IPS-15b (cell line): ENCODE data around the gene CD34.
"Not testable (repeated sequence)": the region's sequence is repeated elsewhere in the genome, so short reads cannot be mapped to it uniquely, and the experiment has no call there.

Experiments used
- H3K27me3 ChIP-seq: one replicate; pipeline ENCODE4 v1.6.1; 2013; ENCODE audit warnings: low read length; ENCODE audit not compliant: control insufficient read depth, insufficient read depth
- H3K36me3 ChIP-seq: one replicate; pipeline ENCODE4 v1.6.1; 2013; ENCODE audit warnings: low read length; ENCODE audit not compliant: control insufficient read depth, insufficient read depth
- H3K4me1 ChIP-seq: one replicate; pipeline ENCODE4 v1.6.1; 2013; ENCODE audit warnings: mild to moderate bottlenecking, low read length; ENCODE audit not compliant: control insufficient read depth, insufficient read depth
- H3K4me3 ChIP-seq: one replicate; pipeline ENCODE4 v1.5.1; 2013; ENCODE audit warnings: low read depth, low read length
- H3K9ac ChIP-seq: one replicate; pipeline ENCODE4 v1.6.1; 2013; ENCODE audit warnings: low read depth, mild to moderate bottlenecking, low read length
- H3K9me3 ChIP-seq: one replicate; pipeline ENCODE4 v1.6.1; 2013; ENCODE audit warnings: mild to moderate bottlenecking, low read length; ENCODE audit not compliant: control insufficient read depth, insufficient read depth

CD34 gene

GRCh38 chr1:207949571-207950195 is 38.8 kb upstream of the CD34 start:
- peaks cover 3% of the 10 kb centered on the region for H3K4me1 ChIP-seq
- no peaks in the 10 kb centered on the region for H3K36me3 ChIP-seq
- no peaks in the 10 kb centered on the region for H3K9me3 ChIP-seq
- no peak overlapping the region for H3K4me3 ChIP-seq
- no peak overlapping the region for H3K9ac ChIP-seq
- H3K27me3 ChIP-seq = peaks cover 5% of the 10 kb centered on the region

- no peak overlapping the region for H3K9ac ChIP-seq
- no peaks in the 10 kb centered on the region for H3K9me3 ChIP-seq
- no peak overlapping the region for H3K4me3 ChIP-seq
- peaks cover 3% of the 10 kb centered on the region for H3K4me1 ChIP-seq
- H3K27me3 ChIP-seq = peaks cover 3% of the 10 kb centered on the region
- no peaks in the 10 kb centered on the region for H3K36me3 ChIP-seq
These were observed 37.8 kb upstream of the CD34 start for GRCh38 chr1:207948536-207949250.

GRCh38 chr1:207946756-207947155 is 35.8 kb upstream of the CD34 start:
- Histone ChIP-seq H3K9ac (no peak overlapping the region), H3K27me3 (peaks cover 3% of the 10 kb centered on the region), H3K36me3 (no peaks in the 10 kb centered on the region), H3K4me3 (no peak overlapping the region), H3K4me1 (no peaks in the 10 kb centered on the region), H3K9me3 (no peaks in the 10 kb centered on the region)

- Histone ChIP-seq H3K9me3 (no peaks in the 10 kb centered on the region), H3K9ac (no peak overlapping the region), H3K4me1 (no peaks in the 10 kb centered on the region), H3K36me3 (no peaks in the 10 kb centered on the region), H3K27me3 (no peaks in the 10 kb centered on the region), H3K4me3 (no peak overlapping the region)
These were observed 33.6 kb upstream of the CD34 start for GRCh38 chr1:207944571-207944970.

GRCh38 chr1:207942337-207942741 is 31.4 kb upstream of the CD34 start:
- H3K9ac ChIP-seq, H3K27me3 ChIP-seq, H3K9me3 ChIP-seq, H3K4me1 ChIP-seq, H3K36me3 ChIP-seq, H3K4me3 ChIP-seq: not testable (repeated sequence)

GRCh38 chr1:207941665-207942064 is 30.7 kb upstream of the CD34 start:
- H3K9ac ChIP-seq = no peak overlapping the region
- no peak overlapping the region for H3K4me3 ChIP-seq
- H3K27me3 ChIP-seq = no peaks in the 10 kb centered on the region
- H3K36me3 ChIP-seq = no peaks in the 10 kb centered on the region
- no peaks in the 10 kb centered on the region for H3K4me1 ChIP-seq
- H3K9me3 ChIP-seq = no peaks in the 10 kb centered on the region

- Histone ChIP-seq H3K4me1 (no peaks in the 10 kb centered on the region), H3K9me3 (no peaks in the 10 kb centered on the region), H3K9ac (no peak overlapping the region), H3K36me3 (no peaks in the 10 kb centered on the region), H3K4me3 (no peak overlapping the region), H3K27me3 (no peaks in the 10 kb centered on the region)
These were observed 27.1 kb upstream of the CD34 start for GRCh38 chr1:207938016-207938415.

- Histone ChIP-seq H3K36me3 (no peaks in the 10 kb centered on the region), H3K9me3 (no peaks in the 10 kb centered on the region), H3K9ac (no peak overlapping the region), H3K27me3 (no peaks in the 10 kb centered on the region), H3K4me3 (no peak overlapping the region), H3K4me1 (no peaks in the 10 kb centered on the region)
These were observed 26.3 kb upstream of the CD34 start for GRCh38 chr1:207937204-207937603.

- H3K9me3 ChIP-seq = no peaks in the 10 kb centered on the region
- H3K9ac ChIP-seq = no peak overlapping the region
- no peaks in the 10 kb centered on the region for H3K36me3 ChIP-seq
- no peak overlapping the region for H3K4me3 ChIP-seq
- H3K27me3 ChIP-seq = no peaks in the 10 kb centered on the region
- no peaks in the 10 kb centered on the region for H3K4me1 ChIP-seq
These were observed 24.2 kb upstream of the CD34 start for GRCh38 chr1:207935166-207935583.

GRCh38 chr1:207933205-207933800 is 22.4 kb upstream of the CD34 start:
- Histone ChIP-seq H3K9me3 (no peaks in the 10 kb centered on the region), H3K4me1 (no peaks in the 10 kb centered on the region), H3K9ac (no peak overlapping the region), H3K36me3 (no peaks in the 10 kb centered on the region), H3K4me3 (no peak overlapping the region), H3K27me3 (no peaks in the 10 kb centered on the region)

- H3K4me1 ChIP-seq = peaks cover 9% of the 10 kb centered on the region
- H3K36me3 ChIP-seq = no peaks in the 10 kb centered on the region
- H3K27me3 ChIP-seq = no peaks in the 10 kb centered on the region
- H3K9ac ChIP-seq = no peak overlapping the region
- H3K9me3 ChIP-seq = no peaks in the 10 kb centered on the region
- no peak overlapping the region for H3K4me3 ChIP-seq
These were observed 16.1 kb upstream of the CD34 start for GRCh38 chr1:207926984-207927383.

- H3K27me3 ChIP-seq, H3K9ac ChIP-seq, H3K36me3 ChIP-seq: not testable (repeated sequence)
These were observed 15.0 kb upstream of the CD34 start for GRCh38 chr1:207925969-207926368.

More at GRCh38 chr1:207925969-207926368, 15.0 kb upstream of the CD34 start:
- H3K4me1 ChIP-seq, H3K4me3 ChIP-seq, H3K9me3 ChIP-seq: not testable (repeated sequence)
